Stimulated activated CD8-positive, alpha-beta memory T cell treated with anti-CD3 and anti-CD28 coated beads, Interleukin-12 subunit alpha, Interleukin-12 subunit beta, amount 100 ng/mL, for 4 hours (primary cell): ENCODE data around the gene CHN2.
"Not testable (repeated sequence)": the region's sequence is repeated elsewhere in the genome, so short reads cannot be mapped to it uniquely, and the experiment has no call there.

Source experiments
- DNase-seq: peaks from one replicate; pipeline ENCODE4 v3.0.0-alpha.2; 2020; ENCODE audit warnings: low read depth

CHN2 gene

DNA sequence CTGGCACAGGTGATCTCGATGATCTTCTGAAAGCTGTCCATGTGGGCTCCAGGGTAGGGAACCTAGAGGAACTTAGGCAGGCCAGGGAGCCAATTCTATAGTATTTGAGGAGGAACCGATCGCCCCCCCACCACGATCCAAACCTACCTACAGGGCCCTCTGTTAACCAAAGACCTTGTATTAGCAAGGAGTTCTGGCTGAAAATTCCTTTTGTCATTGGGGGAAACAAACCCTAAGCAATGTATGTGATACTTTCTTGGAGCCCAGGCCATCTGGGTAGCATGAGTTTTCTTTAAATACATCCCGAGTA lies 62.1 kb downstream of the CHN2 start:
- no peak for DNase-seq

DNA sequence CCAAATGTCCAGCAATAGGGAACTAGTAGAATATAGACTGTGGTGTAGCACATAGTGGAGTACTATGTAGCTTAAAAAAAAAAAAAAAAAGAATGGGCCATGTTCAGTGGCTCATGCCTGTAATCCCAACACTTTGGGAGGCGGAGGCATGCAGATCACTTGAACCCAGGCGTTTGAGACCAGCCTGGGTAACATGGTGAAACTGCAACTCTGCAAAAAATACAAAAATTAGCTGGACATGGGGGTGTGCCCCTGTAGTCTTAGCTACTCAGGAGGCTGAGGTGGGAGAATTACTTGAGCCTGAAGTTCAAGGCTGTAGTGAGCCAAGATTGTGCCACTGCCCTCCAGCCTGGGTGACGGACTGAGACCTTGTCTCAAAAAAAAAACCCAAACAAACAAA lies 64.4 kb downstream of the CHN2 start:
- no peak for DNase-seq

DNA sequence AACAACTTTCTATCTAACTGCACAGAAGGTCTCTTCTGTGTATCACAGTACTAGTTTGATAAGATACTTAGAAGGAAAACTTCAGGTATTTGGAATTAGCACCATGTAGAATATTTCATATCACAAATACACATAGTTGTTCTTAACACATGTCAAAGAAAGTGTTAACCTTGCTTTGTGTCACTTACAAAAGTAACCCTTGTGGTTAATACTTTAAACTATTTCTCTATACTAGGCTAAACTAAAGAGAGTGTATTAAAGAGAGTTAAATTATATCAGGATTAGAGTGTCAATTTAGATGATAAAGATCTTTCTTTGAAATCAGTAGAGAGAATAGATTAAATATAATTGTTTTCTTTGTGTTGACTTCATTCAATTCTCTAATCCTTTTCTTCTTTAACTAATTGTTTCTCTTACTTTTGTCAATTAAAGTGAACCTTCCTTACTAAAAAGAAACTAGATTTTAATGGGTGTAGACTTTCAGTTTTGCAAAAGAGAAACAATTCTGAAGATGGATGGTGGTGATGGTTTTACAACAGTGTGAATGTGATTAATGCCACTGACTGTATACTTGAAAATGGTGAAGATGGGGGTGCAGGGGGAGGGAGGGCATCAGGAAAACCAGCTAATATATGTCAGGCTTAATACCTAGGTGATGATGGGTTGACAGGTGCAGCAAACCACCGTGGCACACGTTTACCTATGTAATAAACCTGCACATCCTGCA lies 67.8 kb downstream of the CHN2 start:
- no peak for DNase-seq

DNA sequence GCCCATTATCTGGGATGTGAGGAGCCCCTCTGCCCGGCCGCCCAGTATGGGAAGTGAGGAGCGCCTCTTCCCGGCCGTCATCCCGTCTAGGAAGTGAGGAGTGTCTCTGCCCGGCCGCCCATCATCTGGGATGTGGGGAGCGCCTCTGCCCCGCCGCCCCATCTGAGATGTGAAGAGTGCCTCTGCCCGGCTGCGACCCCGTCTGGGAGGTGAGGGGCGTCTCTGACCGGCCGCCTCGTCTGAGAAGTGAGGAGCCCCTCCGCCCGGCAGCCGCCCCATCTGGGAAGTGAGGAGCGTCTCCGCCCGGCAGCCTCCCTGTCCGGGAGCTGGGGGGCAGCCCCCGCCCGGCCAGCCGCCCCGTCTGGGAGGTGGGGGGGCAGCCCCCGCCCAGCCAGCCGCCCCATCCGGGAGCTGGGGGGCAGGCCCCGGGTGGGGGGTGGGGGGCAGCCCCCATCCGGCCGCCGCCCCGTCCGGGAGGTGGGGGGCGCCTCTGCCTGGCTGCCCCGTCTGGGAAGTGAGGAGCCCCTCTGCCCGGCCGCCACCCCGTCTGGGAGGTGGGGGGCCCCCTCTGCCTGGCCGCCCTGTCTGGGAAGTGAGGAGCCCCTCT lies 69.1 kb downstream of the CHN2 start:
- not testable (repeated sequence) for DNase-seq

DNA sequence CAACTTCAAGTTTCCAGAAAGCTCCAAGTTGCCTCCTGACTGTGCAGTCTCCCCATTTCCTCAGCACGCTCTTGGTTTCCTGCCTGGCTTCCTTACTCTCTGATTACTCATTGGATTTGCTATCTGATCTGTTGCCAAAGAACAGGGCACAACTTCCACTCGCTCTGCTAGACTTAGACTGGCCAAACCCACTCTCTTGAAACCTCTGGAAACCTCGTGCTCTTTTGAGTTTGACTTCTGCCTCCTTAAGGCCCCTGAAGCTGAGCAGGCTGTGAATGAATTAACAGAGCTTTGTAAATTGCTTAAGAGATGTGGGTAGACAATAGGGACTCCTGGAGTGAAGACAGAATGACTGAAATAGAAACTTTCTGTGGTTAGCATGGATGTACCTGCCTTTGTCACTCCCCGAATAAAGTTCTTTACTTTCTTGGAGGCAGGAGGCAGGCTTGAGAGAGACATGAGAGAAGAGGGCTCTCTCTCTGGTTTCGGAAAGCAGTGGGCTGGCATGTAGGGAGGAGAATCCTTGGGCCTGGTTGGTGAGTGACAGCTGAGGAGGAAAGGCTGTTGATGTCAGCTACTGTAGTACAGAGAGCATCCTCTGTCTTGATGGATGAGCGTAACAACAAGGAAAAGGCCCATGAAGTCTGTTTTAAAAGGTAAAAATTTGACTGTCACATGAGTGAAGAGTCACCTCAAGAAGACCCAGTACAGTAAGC lies 70.8 kb downstream of the CHN2 start:
- DNase-seq = no peak

DNA sequence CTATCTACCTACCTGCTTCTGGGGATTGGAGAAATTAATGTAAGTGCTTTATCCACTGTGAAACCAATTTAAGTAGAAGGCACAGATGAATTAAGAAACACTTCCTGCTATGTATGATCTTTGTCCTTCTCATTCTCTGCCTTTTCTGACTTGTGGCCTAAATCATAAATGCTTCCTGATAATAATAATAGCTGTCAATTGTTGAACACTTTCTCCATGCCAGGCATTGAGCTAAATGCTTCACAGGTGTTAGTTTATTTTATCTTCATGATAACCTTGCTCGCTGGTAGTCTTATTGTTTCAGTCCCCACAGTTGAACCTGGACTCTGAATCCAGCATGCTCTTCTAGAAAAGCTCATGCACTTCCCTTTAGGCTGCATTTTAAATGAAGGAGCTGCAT lies 75.4 kb downstream of the CHN2 start:
- no peak for DNase-seq

DNA sequence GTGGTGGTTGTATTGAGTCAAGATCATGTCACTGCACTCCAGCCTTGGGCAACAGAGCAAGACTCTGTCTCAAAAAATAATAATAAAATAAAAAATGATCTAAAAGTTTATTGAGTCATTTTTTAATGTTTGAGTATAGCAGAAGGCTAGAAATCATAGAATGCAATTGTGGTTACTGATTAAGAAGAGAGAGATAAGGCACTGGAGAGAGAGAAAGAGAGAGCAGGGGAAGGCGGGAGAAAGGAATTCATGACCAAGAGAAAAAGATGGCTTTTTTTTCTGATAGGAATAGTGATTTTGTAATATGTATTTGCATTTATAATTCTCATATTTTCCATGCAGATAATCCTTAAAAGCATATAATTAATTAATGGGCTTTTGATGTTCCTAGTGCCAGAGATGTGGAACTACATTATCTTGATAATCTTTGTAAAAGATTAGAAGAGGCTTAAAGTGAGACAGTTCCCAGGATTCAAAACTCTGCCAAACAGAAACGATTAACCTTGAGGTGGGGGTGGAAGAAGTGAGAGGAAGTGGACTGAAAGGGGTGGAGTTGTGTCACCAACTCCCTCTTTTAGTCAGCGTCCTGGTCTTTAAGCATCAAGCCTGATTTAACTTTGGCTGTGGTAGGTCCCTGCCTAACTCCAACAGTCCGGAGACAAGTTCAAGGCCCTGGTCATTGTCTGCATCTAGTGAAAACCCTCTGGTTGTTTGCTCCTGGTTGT lies 76.2 kb downstream of the CHN2 start:
- no peak for DNase-seq

DNA sequence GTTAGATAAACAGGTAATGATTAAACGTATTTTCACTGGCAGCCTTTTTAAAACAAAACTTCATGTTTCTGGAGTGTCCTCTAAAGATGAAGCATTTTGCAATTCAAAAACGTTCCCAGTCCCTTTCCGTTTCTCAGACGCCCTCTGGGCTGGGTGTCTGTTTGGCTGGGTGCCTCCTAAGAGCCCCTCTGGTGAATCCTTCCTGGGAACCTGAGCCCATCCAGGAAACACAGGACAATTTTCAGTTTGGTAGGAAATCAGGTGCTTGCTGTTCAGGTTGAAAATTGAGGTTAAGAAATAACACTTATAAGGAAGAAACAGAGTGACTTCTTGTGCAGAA lies 76.7 kb downstream of the CHN2 start:
- no peak for DNase-seq

DNA sequence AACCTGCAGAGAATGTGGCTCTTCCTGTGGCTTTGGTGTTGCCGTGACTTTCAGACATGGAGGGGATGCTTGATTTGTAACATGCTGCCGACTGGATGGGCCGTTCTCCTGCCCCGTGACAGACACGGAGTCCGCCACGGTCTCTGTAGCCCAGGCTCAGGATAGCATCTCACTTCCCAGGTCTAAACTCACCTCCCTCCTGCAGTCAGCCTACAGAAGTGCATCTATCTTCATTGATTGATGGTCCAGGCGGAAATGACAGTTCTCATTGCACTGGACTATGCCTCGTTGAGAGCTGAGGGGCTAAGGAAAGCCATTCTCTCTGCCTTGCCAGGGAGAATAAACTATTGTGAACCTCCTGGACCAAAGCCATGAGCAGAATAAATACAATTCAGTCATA lies 77.5 kb downstream of the CHN2 start:
- no peak for DNase-seq

DNA sequence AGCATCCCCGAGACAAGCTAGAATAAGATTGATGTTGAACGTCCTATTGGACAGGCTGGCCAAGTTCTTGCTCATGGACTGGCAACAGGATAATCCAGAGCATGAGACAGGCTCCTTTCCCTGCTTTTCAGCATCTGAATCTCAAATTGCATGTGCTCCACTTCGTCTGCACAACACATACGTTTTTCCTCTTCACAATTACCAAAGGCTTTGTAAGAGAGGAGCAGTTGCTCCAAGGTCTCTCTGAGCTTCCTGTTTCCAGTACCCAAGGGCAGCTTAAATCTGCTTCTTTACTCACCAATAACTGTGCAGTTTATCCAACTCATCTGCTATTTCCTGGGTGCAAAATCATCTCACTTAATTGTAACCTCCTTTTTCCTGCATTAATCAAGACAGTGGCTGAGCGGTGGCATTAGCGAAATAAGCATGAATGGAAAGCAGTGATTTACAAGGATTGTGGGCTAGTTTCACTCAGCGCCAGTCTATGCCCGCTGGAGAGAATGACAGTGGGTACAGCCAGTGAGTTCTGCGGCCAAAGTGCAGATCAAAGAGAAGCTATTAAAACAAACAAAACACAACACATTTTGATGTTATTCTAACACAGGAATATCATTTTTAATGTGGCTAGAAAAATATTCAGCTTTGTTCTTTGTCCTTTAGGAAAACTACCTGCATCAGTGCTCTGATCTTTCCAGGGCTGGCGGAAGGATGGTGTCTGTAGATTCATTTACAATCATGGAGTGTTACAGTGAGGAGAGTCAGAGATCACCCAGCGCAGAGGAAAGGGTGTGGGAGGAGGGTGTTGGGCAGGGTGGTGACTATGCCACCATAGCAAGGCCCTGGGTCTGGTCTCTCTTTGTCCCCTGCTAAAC lies 79.8 kb downstream of the CHN2 start:
- DNase-seq = no peak

DNA sequence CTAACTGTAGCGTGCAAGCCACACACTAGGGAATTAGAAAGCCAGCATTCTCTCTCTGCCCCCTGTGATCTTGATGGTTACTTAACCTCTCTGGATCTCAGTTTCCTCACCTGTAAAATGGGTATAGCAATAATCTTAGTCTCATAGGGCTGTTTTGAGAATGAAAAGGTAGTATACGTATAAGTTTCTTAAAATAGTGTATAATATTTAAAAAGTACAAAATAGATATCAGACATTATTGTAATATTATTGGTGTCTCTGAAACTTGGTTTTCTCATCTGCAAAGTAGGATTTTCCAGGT lies 80.4 kb downstream of the CHN2 start:
- no peak for DNase-seq

DNA sequence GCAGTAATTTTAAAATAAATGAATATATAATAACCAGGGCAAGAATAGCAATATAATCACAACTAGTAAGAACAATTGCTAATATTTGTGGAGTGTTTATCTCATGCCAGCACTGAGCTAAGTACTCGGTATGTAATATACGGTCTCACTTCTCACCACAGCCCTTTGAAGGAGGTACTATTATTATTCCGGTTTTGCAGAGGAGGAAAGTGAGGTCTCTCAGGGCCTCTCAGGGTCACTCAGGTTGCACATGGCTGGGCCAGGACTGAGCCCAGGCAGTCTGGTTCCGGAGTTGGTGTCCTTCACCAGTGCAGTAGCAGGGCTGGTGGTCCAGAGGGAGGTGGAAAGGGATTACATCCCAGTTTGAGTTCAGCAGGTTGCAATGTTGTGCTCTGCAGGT lies 80.9 kb downstream of the CHN2 start:
- DNase-seq = no peak

DNA sequence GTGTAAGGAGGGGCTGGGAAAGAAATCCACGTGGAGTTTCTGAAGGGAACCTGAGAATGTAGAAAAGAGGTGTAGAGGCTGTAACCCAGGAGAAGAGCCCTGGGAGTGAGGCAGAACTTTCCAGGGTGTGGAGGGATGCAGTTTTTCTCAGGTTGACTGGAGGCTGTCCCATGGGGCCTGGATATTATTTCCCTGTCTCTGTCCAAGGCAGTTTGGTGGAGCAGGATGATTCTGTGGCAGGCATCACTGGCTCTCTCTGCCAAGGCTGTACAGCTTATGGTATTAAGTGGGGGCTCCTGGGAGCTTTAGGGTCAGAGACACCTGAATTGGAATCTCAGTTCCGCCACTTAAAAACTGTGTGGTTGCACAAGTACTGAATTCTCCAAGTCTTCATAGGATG lies 81.6 kb downstream of the CHN2 start:
- no peak for DNase-seq

DNA sequence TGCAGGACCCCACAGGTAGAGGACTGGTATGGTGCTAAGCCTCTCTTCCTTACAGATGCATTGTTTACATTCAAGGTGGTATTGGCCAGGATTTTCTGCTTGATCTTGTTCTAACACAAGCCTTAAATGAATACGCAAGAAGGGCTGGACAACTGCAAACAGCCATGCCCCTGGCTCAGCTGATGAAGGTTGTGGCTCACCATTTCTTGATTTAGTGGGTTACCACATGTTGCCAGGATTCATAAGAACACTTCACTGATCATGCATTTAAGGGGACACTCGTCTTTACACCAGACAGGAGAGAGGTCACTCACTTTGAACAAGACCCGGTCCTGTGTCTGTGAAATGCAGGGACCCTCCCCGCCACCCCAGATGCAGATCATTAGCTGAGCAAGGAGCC lies 82.2 kb downstream of the CHN2 start:
- no peak for DNase-seq

DNA sequence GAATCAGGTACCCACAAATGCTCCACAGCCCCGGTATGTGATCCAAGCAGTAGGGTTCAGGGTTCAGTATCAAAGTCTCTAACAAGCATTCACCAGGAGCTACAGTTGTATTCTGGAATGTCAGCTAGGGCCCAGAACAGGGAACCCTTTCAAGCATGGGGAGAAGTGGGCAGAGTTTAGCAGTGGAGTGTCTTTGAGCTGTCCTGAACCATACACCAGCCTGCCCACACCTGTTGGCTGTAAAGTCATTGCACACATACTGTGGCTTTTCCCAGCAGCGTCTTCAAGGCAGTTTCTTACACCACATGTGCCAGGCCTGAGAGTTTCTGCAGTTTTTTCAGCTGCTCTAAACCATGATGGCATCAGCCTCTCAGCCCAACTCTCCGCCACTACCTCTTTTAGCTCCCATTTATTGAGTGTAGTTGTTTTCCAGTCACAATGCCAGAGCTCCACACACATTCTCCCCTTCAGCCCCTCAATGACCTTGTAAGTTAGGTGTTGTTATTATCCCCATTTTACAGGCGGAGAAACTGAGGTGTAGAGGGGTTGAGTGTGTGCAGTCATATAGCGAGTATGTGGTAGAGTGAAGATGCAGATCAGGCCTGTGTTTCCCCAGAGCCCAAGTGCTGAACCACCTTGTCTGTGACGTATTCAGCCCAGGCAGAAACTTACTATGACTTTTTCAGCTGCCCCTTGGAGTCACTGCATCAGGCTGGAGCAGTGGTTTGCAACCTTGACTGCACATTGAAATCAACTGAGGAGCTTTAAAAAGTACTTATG lies 83.1 kb downstream of the CHN2 start:
- DNase-seq = no peak

DNA sequence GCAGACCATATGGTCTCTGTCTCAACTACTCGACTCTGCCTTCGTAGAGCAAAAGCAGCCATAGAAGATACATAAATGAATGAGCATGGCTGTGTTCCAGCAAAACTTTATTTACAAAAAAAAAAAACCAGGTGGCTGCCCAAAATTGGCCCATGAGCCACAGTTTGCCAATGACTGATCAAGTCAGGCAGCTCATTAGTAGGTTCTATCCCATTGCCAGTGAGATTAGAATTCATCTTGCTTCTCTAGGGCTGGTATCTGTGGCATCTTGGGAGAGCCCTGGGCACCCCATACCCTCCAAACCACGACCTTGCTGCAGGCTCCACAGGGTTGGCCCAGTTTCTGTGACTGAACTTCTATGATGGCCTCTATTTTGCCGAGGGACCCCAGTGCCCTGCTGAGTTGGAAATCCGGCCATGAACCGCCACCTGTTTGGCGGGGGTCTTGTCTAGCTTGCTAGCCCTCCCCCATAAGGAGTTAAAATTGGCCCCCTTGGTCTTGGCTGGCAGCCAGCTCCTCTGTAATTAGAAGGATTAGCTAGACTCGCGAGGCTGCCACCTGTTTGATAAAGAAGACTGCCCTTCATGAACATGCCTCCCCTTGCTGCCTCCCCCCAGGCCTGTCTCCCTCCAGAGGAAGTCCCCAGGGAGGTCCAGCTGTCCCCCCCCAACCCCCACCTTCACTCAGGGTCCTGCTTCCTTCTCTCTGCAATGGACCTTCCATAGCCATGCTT lies 83.9 kb downstream of the CHN2 start:
- DNase-seq = no peak

DNA sequence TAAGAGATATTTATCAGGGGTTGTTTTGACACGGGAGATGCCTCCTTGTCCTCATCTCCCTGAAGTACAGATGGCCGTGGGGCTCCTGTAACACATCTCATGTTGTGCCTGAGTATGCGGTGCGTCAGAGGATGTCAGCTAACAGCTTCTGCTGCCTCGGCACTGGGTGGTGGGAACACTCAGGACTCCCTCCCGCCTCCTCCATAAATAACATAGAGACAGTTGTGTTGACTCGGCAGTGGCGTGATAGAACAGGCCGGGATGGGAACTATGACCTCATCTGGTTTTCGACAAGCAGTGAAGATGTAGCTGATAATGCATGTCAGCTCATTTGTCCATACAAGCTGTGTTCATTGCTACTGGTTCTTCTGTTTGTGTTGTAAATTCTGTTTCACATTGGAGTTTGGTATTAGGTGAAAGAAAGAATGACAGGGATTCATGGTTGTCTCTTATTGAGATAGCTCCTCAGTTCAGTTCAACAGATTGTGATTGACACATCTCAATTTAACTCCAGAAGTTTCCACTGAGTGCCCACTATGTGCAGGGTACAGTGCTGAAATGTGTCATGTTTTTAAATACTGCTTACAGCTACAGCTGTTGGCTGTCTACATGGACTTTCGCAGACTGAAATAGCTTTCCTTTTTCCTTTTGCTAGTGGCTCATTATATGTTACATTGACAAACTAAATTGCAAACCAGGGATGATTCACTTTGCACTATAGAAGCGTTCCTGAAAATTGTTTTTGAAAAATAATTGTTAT lies 87.4 kb downstream of the CHN2 start:
- DNase-seq = no peak

DNA sequence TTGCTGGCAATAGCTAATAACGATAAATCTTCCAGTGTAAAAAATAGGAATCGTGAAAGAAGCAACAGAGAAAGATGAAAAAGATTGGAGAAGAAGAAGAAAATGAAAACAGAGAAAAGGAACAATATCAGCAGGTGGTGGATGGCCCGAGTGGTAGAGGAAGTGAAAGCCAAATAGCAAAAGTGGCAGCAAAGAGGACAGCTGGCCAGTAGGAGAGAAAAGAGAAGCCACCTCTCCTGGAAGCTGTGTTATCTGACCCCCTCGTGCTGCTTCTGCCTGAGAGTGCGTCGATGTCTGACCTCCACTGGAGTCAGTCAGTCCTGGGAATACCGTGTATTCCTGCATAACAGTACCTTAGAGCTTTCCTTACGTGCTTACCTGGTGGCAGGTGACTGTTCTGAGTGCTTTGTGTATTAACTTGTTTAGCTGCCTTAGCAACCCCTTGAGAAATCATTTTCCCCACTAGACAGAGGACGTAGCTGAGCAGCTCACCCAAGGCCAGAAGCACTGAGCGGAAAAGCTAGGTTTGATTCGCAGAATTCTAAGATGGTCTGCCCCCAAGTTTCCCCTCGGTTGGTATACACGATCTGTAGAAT lies 88.3 kb downstream of the CHN2 start:
- no peak for DNase-seq

DNA sequence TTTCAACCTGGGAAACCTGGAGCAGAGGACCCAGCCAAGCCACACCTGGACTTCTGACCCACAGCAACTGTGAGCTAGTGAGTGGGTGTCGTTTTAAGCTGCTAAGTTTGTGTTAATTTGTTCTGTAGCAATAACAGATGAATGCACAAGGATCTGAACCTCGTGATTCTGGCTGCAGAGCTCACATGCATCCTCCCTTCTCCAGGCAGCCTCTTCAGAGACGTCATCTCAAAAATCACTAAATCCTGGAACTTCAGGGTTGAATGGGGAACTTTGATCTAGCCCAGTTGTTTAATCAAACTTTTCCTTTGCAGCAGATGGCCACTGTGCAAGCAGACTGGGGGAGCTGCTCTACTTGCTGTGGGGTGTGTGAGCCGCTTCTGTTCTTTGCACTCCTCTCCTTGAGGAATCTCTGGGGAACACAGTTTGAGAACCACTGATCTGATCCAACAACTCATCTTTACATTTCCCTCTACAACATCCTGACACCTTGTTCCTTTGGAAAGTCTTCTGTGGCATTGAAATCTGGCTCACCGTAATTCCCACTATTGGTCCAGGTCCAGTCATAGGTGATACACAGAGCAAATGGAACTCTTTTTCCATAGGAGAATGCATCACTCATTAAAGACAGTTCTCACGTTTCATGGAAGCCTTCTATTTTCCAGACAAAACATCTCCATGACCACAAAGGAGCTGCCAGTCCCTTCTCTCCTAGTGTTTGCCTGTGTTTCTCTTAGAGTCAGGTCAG lies 90.3 kb downstream of the CHN2 start:
- DNase-seq = no peak
